Measurements from ENCODE around the gene RASAL1.

The RASAL1 gene

GRCh38 chr12:113135178-113136127 lies at the start of gene RASAL1:
TSS of gene RASAL1 (minus strand) at chr12:113135761. CDS start at chr12:113135462, 299 bp downstream.
- peak; percentile 54 for DNase-seq (ENCODE audit: low read depth)

GRCh38 chr12:113184900-113185179 lies 49.3 kb upstream of the RASAL1 start:
- peak; percentile 80 for DNase-seq (ENCODE audit: low read depth)

GRCh38 chr12:113184098-113184899 lies 48.7 kb upstream of the RASAL1 start:
- peak; percentile 60 for DNase-seq (ENCODE audit: low read depth)

- DNase-seq (ENCODE audit: low read depth) = no peak
Observed at GRCh38 chr12:113183030-113183589, 47.5 kb upstream of the RASAL1 start.

- no peak for DNase-seq (ENCODE audit: low read depth)
Observed at GRCh38 chr12:113181975-113182374, 46.4 kb upstream of the RASAL1 start.

- DNase-seq (ENCODE audit: low read depth) = no peak
Observed at GRCh38 chr12:113180333-113180732, 44.8 kb upstream of the RASAL1 start.

- no peak for DNase-seq (ENCODE audit: low read depth)
Observed at GRCh38 chr12:113179023-113179422, 43.5 kb upstream of the RASAL1 start.

GRCh38 chr12:113174461-113175384 lies 39.2 kb upstream of the RASAL1 start:
- peak; percentile 65 for DNase-seq (ENCODE audit: low read depth)

GRCh38 chr12:113173081-113173698 lies 37.6 kb upstream of the RASAL1 start:
- no peak for DNase-seq (ENCODE audit: low read depth)

- no peak for DNase-seq (ENCODE audit: low read depth)
Observed at GRCh38 chr12:113172185-113172584, 36.6 kb upstream of the RASAL1 start.

GRCh38 chr12:113171543-113171942 lies 36.0 kb upstream of the RASAL1 start:
- no peak for DNase-seq (ENCODE audit: low read depth)

- DNase-seq (ENCODE audit: low read depth) = no peak
Observed at GRCh38 chr12:113170926-113171325, 35.4 kb upstream of the RASAL1 start.

GRCh38 chr12:113170457-113170856 lies 34.9 kb upstream of the RASAL1 start:
- DNase-seq (ENCODE audit: low read depth) = no peak

- DNase-seq (ENCODE audit: low read depth) = no peak
Observed at GRCh38 chr12:113169697-113170096, 34.1 kb upstream of the RASAL1 start.

- DNase-seq (ENCODE audit: low read depth) = no peak
Observed at GRCh38 chr12:113167868-113168267, 32.3 kb upstream of the RASAL1 start.

GRCh38 chr12:113165521-113166450 lies 30.2 kb upstream of the RASAL1 start:
- DNase-seq (ENCODE audit: low read depth) = no peak

GRCh38 chr12:113164014-113164413 lies 28.5 kb upstream of the RASAL1 start:
- DNase-seq (ENCODE audit: low read depth) = no peak

GRCh38 chr12:113163030-113163360 lies 27.4 kb upstream of the RASAL1 start:
- DNase-seq (ENCODE audit: low read depth) = no peak

- no peak for DNase-seq (ENCODE audit: low read depth)
Observed at GRCh38 chr12:113162102-113163029, 26.8 kb upstream of the RASAL1 start.

Measured in activated T-helper 9 cell treated with anti-CD3 and anti-CD28 coated beads, Interleukin-2, amount 50 U/mL, for 16 hours (primary cell).